Gastrocnemius medialis (tissue), 4 donors: Measurements from ENCODE around the gene ERBIN.

ENCODE experiments used
- POLR2A ChIP-seq, 2 donors: fragments of 450-650 bp; IDR thresholded peaks; one replicate each; pipeline ENCODE4 v1.6.1; 2017; ENCODE audit warnings: antibody characterized with exemption in 2 of 2, mild to moderate bottlenecking in 2 of 2, moderate library complexity in 2 of 2
- TF ChIP-seq, protein P1 (sequence below), 5 experiments: fragments of 450-650 bp in 3 of 5; fragments of 200-600 bp in 2 of 5; sonication (generic) in 2 of 5; IDR thresholded peaks in 4 of 5; conservative IDR thresholded peaks in 1 of 5; 1 replicate in 4 of 5; 2 replicates in 1 of 5; pipeline ENCODE4 v1.5.1; 2016 to 2019; ENCODE audit warnings: antibody characterized with exemption in 5 of 5, mild to moderate bottlenecking in 3 of 5, moderate library complexity in 3 of 5

DNA sequence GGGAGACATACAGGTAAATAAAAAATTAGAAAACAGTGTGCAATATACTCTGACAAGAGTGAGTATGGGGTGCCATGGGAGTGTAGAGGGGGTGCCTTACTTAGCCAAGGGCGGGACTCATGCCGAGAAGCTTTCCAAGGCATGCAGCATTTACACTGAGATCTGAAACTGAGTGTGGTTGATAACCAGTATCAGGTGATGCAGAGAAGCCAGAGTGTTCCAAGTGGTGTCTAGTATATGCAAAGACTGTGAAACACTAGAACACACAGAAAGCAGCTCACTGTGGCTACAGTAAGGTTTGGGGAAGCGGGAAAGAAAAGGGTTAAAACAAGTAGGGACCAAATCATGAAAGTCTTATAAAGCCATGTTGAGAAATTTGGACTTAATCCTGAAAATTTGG is 30.5 kb upstream of the ERBIN start:
- TF ChIP-seq, protein P1, sequence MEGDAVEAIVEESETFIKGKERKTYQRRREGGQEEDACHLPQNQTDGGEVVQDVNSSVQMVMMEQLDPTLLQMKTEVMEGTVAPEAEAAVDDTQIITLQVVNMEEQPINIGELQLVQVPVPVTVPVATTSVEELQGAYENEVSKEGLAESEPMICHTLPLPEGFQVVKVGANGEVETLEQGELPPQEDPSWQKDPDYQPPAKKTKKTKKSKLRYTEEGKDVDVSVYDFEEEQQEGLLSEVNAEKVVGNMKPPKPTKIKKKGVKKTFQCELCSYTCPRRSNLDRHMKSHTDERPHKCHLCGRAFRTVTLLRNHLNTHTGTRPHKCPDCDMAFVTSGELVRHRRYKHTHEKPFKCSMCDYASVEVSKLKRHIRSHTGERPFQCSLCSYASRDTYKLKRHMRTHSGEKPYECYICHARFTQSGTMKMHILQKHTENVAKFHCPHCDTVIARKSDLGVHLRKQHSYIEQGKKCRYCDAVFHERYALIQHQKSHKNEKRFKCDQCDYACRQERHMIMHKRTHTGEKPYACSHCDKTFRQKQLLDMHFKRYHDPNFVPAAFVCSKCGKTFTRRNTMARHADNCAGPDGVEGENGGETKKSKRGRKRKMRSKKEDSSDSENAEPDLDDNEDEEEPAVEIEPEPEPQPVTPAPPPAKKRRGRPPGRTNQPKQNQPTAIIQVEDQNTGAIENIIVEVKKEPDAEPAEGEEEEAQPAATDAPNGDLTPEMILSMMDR (IDR thresholded peaks at IDR 0.05 in 4 of 5, conservative IDR thresholded peaks at IDR 0.05 in 1 of 5) = no peak
- no peak for TF ChIP-seq POLR2A (IDR thresholded peaks at IDR 0.05)
